ENCODE measurements around the gene AHCYL2.
A peak's percentile ranks its signal among the peaks of the same experiment; 100 is the strongest.

The AHCYL2 gene

DNA sequence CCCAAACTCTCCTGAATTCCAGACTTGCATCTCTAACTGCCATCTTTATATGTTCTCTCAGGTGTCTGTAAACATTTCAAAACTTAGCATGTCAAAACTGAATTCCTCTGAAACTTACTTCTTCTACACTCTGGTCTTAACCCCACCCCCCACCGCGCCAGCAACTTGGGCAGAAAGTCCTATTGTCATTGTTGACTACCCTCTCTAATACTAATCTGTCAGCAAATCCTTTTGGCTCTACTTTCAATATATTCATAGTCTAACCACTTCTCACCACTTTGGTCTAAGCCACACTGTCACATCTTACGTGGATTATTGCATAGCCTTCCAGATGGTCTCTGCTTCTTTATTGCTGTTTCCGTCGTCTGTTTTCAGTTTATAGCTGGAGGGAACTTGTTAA lies 86.6 kb downstream of the AHCYL2 start:
- Histone ChIP-seq H3K27me3 (ENCODE audit: control insufficient read depth, insufficient read depth, low read length) (no peaks in the 10 kb centered on the region), H3K36me3 (ENCODE audit: control insufficient read depth, insufficient read depth, low read length) (no peaks in the 10 kb centered on the region), H3K4me1 (peaks cover 5% of the 10 kb centered on the region), H2AFZ (no peak overlapping the region), H3K4me2 (ENCODE audit: low read length) (no peak overlapping the region), H3K9ac (no peak overlapping the region), H3K27ac (no peak overlapping the region), H3K4me3 (ENCODE audit: low read depth, low read length) (no peak overlapping the region), H3K79me2 (no peaks in the 10 kb centered on the region), H3K9me3 (ENCODE audit: control insufficient read depth, low read length) (no peaks in the 10 kb centered on the region)
- TF ChIP-seq, protein P1, sequence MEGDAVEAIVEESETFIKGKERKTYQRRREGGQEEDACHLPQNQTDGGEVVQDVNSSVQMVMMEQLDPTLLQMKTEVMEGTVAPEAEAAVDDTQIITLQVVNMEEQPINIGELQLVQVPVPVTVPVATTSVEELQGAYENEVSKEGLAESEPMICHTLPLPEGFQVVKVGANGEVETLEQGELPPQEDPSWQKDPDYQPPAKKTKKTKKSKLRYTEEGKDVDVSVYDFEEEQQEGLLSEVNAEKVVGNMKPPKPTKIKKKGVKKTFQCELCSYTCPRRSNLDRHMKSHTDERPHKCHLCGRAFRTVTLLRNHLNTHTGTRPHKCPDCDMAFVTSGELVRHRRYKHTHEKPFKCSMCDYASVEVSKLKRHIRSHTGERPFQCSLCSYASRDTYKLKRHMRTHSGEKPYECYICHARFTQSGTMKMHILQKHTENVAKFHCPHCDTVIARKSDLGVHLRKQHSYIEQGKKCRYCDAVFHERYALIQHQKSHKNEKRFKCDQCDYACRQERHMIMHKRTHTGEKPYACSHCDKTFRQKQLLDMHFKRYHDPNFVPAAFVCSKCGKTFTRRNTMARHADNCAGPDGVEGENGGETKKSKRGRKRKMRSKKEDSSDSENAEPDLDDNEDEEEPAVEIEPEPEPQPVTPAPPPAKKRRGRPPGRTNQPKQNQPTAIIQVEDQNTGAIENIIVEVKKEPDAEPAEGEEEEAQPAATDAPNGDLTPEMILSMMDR (IDR thresholded peaks at IDR 0.05): no peak

DNA sequence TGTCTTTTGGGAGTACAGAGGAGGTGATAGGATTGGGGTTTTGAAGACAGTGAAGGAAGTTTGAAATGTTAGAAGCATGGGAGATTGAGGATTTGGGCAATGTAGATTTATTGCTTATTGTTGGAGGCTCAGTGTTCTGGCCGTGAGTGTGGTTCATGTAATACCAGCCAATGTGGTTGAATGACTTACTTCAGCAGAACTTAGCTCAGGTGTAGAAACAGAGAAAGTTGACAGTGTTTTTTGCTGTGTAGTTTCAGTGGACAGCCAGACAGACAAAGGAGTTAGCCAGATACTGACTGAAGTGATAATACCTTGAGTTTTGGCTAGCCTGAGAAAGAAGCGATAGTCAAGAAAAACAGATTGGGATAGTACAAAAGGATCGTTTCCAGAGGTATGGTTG lies 88.5 kb downstream of the AHCYL2 start:
- no peak overlapping the region for H3K9ac ChIP-seq
- TF ChIP-seq, protein P1 (IDR thresholded peaks at IDR 0.05): no peak
- H3K27ac ChIP-seq: no peak overlapping the region
- H3K9me3 ChIP-seq (ENCODE audit: control insufficient read depth, low read length): no peaks in the 10 kb centered on the region
- no peaks in the 10 kb centered on the region for H3K79me2 ChIP-seq
- H3K4me1 ChIP-seq: peaks cover 8% of the 10 kb centered on the region
- H3K36me3 ChIP-seq (ENCODE audit: control insufficient read depth, insufficient read depth, low read length): no peaks in the 10 kb centered on the region
- H2AFZ ChIP-seq: no peak overlapping the region
- H3K27me3 ChIP-seq (ENCODE audit: control insufficient read depth, insufficient read depth, low read length): no peaks in the 10 kb centered on the region
- no peak overlapping the region for H3K4me2 ChIP-seq (ENCODE audit: low read length)
- no peak overlapping the region for H3K4me3 ChIP-seq (ENCODE audit: low read depth, low read length)

DNA sequence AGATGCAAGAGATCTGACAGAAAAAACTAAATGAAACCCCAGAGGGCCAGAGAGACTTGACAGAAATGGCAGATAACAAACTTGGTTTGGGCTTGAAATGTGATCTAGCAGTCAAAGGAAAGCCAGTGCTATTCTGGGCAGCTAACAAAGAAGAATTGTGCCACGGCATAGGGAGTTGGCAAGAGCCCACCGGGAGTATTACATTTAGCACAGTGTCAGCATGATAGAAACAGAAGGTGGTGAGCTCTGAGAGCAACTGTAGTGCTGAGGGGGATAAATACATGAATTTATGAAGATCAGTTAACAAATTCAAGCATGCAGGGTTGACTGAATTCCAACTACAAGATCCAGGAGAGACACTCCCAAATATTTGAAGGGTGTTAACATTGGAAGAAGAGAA lies 91.1 kb downstream of the AHCYL2 start:
- H3K4me1 ChIP-seq: peaks cover 8% of the 10 kb centered on the region
- H3K27ac ChIP-seq: peak overlapping the region; percentile 20
- H2AFZ ChIP-seq: no peak overlapping the region
- H3K9me3 ChIP-seq (ENCODE audit: control insufficient read depth, low read length): no peaks in the 10 kb centered on the region
- no peak overlapping the region for H3K4me2 ChIP-seq (ENCODE audit: low read length)
- TF ChIP-seq, protein P1 (IDR thresholded peaks at IDR 0.05): no peak
- H3K79me2 ChIP-seq: no peaks in the 10 kb centered on the region
- no peaks in the 10 kb centered on the region for H3K36me3 ChIP-seq (ENCODE audit: control insufficient read depth, insufficient read depth, low read length)
- H3K9ac ChIP-seq: no peak overlapping the region
- no peaks in the 10 kb centered on the region for H3K27me3 ChIP-seq (ENCODE audit: control insufficient read depth, insufficient read depth, low read length)
- no peak overlapping the region for H3K4me3 ChIP-seq (ENCODE audit: low read depth, low read length)

DNA sequence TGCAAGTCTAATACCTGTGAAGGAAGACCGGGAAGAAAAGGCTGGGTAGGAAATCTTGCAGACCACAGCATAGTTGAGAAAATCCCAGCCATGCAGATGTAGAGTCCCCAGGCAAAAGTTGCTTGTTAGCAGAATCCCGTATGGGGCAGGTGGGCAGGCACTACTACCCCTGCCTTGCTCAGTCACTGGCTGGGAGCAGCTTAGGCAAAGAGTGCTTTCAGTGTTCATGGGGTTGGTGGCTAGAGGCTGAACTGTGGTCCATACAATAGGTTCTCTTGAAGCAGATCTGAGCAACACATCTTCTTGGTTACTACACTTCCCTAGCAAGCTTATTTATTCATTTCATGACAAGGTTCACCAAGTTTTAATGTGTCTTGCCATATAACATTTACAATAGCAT lies 92.6 kb downstream of the AHCYL2 start:
- Histone ChIP-seq H3K79me2 (no peaks in the 10 kb centered on the region), H3K9me3 (ENCODE audit: control insufficient read depth, low read length) (no peaks in the 10 kb centered on the region)
- TF ChIP-seq, protein P1 (IDR thresholded peaks at IDR 0.05): no peak

DNA sequence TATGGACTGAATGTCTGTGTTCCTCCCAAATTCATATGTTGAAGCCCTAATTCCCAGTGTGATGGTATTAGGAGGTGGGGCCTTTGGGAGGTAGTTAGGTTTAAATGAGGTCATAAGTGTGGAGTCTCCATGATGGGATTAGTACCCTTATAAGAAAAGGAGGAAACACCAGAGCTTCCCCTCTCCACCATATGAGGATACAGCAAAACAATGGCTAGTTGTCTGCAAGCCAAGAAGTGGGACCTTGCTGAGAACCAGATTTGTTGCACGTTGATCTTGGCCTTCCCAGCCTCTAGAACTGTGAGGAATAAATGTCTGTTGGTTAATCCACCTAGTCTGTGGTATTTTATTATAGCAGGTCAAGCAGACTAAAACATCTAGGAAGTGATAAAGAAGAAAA lies 102.2 kb downstream of the AHCYL2 start:
- Histone ChIP-seq H3K9me3 (ENCODE audit: control insufficient read depth, low read length) (no peaks in the 10 kb centered on the region), H3K4me3 (ENCODE audit: low read depth, low read length) (no peak overlapping the region), H3K4me1 (no peaks in the 10 kb centered on the region), H3K79me2 (peaks cover 13% of the 10 kb centered on the region), H3K27ac (no peak overlapping the region), H3K27me3 (ENCODE audit: control insufficient read depth, insufficient read depth, low read length) (no peaks in the 10 kb centered on the region), H3K36me3 (ENCODE audit: control insufficient read depth, insufficient read depth, low read length) (no peaks in the 10 kb centered on the region), H3K4me2 (ENCODE audit: low read length) (no peak overlapping the region), H3K9ac (no peak overlapping the region), H2AFZ (no peak overlapping the region)
- TF ChIP-seq, protein P1 (IDR thresholded peaks at IDR 0.05): no peak

More for the DNA sequence above, 92.6 kb downstream of the AHCYL2 start:
- no peaks in the 10 kb centered on the region for H3K27me3 ChIP-seq (ENCODE audit: control insufficient read depth, insufficient read depth, low read length)
- H3K9ac ChIP-seq: no peak overlapping the region
- no peak overlapping the region for H3K27ac ChIP-seq
- peaks cover 8% of the 10 kb centered on the region for H3K4me1 ChIP-seq
- H3K4me2 ChIP-seq (ENCODE audit: low read length): no peak overlapping the region
- no peak overlapping the region for H3K4me3 ChIP-seq (ENCODE audit: low read depth, low read length)
- no peaks in the 10 kb centered on the region for H3K36me3 ChIP-seq (ENCODE audit: control insufficient read depth, insufficient read depth, low read length)
- no peak overlapping the region for H2AFZ ChIP-seq
